HepG2 (cell line): ENCODE data around the gene HK3. TPM values are rescaled to one million over a fixed set of nuclear protein-coding genes. Genes with fewer than 3 reads are reported as not detected.
A peak's percentile ranks its signal among the peaks of the same experiment; 100 is the strongest.

Experiments used
- ATM ChIP-seq: fragments of 450-650 bp; IDR thresholded peaks from 2 replicates; pipeline ENCODE4 v1.7.1; 2017; ENCODE audit warnings: mild to moderate bottlenecking, borderline replicate concordance
- BCL6 ChIP-seq: IDR thresholded peaks from 2 replicates; pipeline ENCODE4 v1.6.1; 2016; ENCODE audit warnings: missing genetic modification reagents, missing compliant biosample characterization
- BRD4 ChIP-seq: sonication (generic); formaldehyde crosslinking; IDR thresholded peaks from 2 replicates; pipeline ENCODE4 v1.4.0; 2020; ENCODE audit warnings: missing genetic modification reagents
- ETV5 ChIP-seq: IDR thresholded peaks from 2 replicates; pipeline ENCODE4 v1.6.1; 2018; ENCODE audit warnings: missing biosample characterization, missing genetic modification reagents, inconsistent platforms, borderline replicate concordance
- HOXD1 ChIP-seq: sonication (generic); formaldehyde crosslinking; IDR thresholded peaks from 2 replicates; pipeline ENCODE4 v1.5.0; 2020; ENCODE audit warnings: missing genetic modification reagents
- KDM4B ChIP-seq: sonication (generic); formaldehyde crosslinking; IDR thresholded peaks from 2 replicates; pipeline ENCODE4 v1.4.0; 2020; ENCODE audit warnings: missing genetic modification reagents
- NR2C2 ChIP-seq: sonication (generic); formaldehyde crosslinking; IDR thresholded peaks from 2 replicates; pipeline ENCODE4 v1.4.0; 2020; ENCODE audit warnings: missing genetic modification reagents, mild to moderate bottlenecking, moderate library complexity, borderline replicate concordance
- PAWR ChIP-seq: sonication (generic); formaldehyde crosslinking; IDR thresholded peaks from 2 replicates; pipeline ENCODE4 v1.4.0; 2020; ENCODE audit warnings: missing genetic modification reagents, mild to moderate bottlenecking, borderline replicate concordance
- RFX5 ChIP-seq: IDR thresholded peaks from 2 replicates; pipeline ENCODE4 v1.6.1; 2011; ENCODE audit warnings: low read depth, low read length, improper control_type of control experiment
- RORA ChIP-seq: sonication (generic); formaldehyde crosslinking; IDR thresholded peaks from 2 replicates; pipeline ENCODE4 v1.5.0; 2020; ENCODE audit warnings: mild to moderate bottlenecking, missing genetic modification reagents, moderate library complexity
- SMAD9 ChIP-seq: sonication (generic); formaldehyde crosslinking; IDR thresholded peaks from 2 replicates; pipeline ENCODE4 v1.5.1; 2020; ENCODE audit warnings: mild to moderate bottlenecking, missing genetic modification reagents
- TAF15 ChIP-seq: fragments of 200-400 bp; formaldehyde crosslinking; IDR thresholded peaks from one replicate; pipeline ENCODE4 v1.6.1; 2018; ENCODE audit warnings: mild to moderate bottlenecking, low read depth, low read length; ENCODE audit not compliant: poor library complexity, severe bottlenecking
- ZNF343 ChIP-seq: sonication (generic); formaldehyde crosslinking; IDR thresholded peaks from 2 replicates; pipeline ENCODE4 v1.4.0; 2020; ENCODE audit warnings: mild to moderate bottlenecking, missing genetic modification reagents
- ZNF605 ChIP-seq: sonication (generic); formaldehyde crosslinking; IDR thresholded peaks from 2 replicates; pipeline ENCODE4 v1.8.0; 2022; ENCODE audit warnings: mild to moderate bottlenecking, missing genetic modification reagents
- ZNF775 ChIP-seq: sonication (generic); formaldehyde crosslinking; IDR thresholded peaks from 2 replicates; pipeline ENCODE4 v1.4.0; 2020; ENCODE audit warnings: missing genetic modification reagents, mild to moderate bottlenecking, moderate library complexity, borderline replicate concordance
- polyA plus RNA-seq, 8 experiments: library from polyadenylated mRNA; depleted of rRNA in 3 of 8; stranded (reverse) in 7 of 8; unstranded in 1 of 8; fragments of >200 nt; fragmentation: Illumina TruSeq in 4 of 8; extraction: Trizol in 4 of 8; gene quantifications; 2 replicates each; pipeline versions ENCODE4 v1.2.1 to v1.2.3, GENCODE V29; 2011 to 2016; ENCODE audit warnings: low read depth in 4 of 8, missing spikeins in 1 of 8, mixed read lengths in 1 of 8; ENCODE audit not compliant: insufficient read depth in 1 of 8
- total RNA-seq, 5 experiments: library from RNA; depleted of rRNA; stranded (reverse); fragments of >200 nt; fragmentation: Illumina TruSeq; extraction: Trizol; gene quantifications; 2 replicates each; pipeline ENCODE4 v1.2.3, GENCODE V29; 2016; ENCODE audit warnings: low read depth in 1 of 5
- TF ChIP-seq, protein P1 (sequence below): IDR thresholded peaks from 2 replicates; pipeline ENCODE4 v1.6.1; 2016; ENCODE audit warnings: mild to moderate bottlenecking
- TF ChIP-seq, protein P2 (sequence below): sonication (generic); formaldehyde crosslinking; IDR thresholded peaks from 2 replicates; pipeline ENCODE4 v1.8.0; 2022; ENCODE audit warnings: missing genetic modification reagents, mild to moderate bottlenecking, borderline replicate concordance
- TF ChIP-seq, protein P3 (sequence below), 2 experiments: fragments of 450-650 bp in 1 of 2; sonication (generic) in 1 of 2; formaldehyde crosslinking; IDR thresholded peaks; 2 replicates each; pipeline versions ENCODE4 v1.5.0 to v1.8.0; 2020 to 2022; ENCODE audit warnings: mild to moderate bottlenecking in 1 of 2, missing genetic modification reagents in 1 of 2
- TF ChIP-seq, protein P4 (sequence below): sonication (generic); formaldehyde crosslinking; IDR thresholded peaks from 2 replicates; pipeline ENCODE4 v1.9.0; 2021; ENCODE audit warnings: missing genetic modification reagents, borderline replicate concordance
- TF ChIP-seq, protein P5 (sequence below): IDR thresholded peaks from 2 replicates; pipeline ENCODE4 v1.6.1; 2012; ENCODE audit warnings: low read depth, low read length, improper control_type of control experiment
- TF ChIP-seq, protein P6 (sequence below): sonication (generic); formaldehyde crosslinking; conservative IDR thresholded peaks from 2 replicates; pipeline ENCODE4 v1.8.0; 2022; ENCODE audit warnings: low read depth, missing genetic modification reagents

The HK3 gene
- total and polyA plus RNA-seq, 2 of the 13 experiments (the other 11 are each of a cell fraction or from before 2014, with no cell fraction given), result not detected

DNA sequence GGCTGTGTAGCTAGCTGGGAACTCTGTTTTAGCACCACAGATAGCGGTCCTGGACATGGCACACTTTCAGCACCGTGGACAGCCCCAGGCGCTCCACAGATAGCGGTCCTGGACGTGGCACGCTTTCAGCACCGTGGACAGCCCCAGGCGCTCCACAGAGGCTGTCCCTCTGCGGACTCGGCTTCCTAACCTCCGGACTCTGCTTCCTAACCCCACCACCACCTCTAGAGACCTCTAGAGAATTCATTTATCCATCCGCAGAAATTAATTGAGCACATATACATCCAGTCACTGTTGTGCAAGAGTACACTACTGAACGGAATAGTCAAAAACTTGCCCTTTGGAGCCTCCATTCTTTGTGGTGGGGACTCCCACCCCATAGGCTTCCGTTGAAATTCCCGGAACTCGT lies 61.4 kb downstream of the HK3 start (continued):
- TF ChIP-seq, protein P1, sequence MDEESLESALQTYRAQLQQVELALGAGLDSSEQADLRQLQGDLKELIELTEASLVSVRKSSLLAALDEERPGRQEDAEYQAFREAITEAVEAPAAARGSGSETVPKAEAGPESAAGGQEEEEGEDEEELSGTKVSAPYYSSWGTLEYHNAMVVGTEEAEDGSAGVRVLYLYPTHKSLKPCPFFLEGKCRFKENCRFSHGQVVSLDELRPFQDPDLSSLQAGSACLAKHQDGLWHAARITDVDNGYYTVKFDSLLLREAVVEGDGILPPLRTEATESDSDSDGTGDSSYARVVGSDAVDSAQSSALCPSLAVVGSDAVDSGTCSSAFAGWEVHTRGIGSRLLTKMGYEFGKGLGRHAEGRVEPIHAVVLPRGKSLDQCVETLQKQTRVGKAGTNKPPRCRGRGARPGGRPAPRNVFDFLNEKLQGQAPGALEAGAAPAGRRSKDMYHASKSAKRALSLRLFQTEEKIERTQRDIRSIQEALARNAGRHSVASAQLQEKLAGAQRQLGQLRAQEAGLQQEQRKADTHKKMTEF (CRISPR knock-in tag), result peak; percentile 100
- TF ChIP-seq ATM (no peak), HOXD1 (CRISPR knock-in tag) (peak; percentile 100), KDM4B (CRISPR knock-in tag) (peak; percentile 100), PAWR (CRISPR knock-in tag) (peak; percentile 100), ZNF605 (peak; percentile 100), SMAD9 (CRISPR knock-in tag) (peak; percentile 100), BCL6 (CRISPR knock-in tag) (peak; percentile 94), RFX5 (0 out of 2 replicates have a peak, but pooled peaks have one; percentile 19), RORA (CRISPR knock-in tag) (peak; percentile 99), ZNF775 (peak; percentile 99), ETV5 (CRISPR knock-in tag) (peak; percentile 97), NR2C2 (CRISPR knock-in tag) (peak; percentile 85), ZNF343 (CRISPR knock-in tag) (peak; percentile 100), TAF15 (no peak), BRD4 (CRISPR knock-in tag) (peak; percentile 97)
- TF ChIP-seq, protein P2, sequence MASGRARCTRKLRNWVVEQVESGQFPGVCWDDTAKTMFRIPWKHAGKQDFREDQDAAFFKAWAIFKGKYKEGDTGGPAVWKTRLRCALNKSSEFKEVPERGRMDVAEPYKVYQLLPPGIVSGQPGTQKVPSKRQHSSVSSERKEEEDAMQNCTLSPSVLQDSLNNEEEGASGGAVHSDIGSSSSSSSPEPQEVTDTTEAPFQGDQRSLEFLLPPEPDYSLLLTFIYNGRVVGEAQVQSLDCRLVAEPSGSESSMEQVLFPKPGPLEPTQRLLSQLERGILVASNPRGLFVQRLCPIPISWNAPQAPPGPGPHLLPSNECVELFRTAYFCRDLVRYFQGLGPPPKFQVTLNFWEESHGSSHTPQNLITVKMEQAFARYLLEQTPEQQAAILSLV (CRISPR knock-in tag), result peak; percentile 100
- TF ChIP-seq, protein P3, sequence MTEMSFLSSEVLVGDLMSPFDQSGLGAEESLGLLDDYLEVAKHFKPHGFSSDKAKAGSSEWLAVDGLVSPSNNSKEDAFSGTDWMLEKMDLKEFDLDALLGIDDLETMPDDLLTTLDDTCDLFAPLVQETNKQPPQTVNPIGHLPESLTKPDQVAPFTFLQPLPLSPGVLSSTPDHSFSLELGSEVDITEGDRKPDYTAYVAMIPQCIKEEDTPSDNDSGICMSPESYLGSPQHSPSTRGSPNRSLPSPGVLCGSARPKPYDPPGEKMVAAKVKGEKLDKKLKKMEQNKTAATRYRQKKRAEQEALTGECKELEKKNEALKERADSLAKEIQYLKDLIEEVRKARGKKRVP (CRISPR knock-in tag; IDR thresholded peaks at IDR 0.05), result peak in 1 of 2 experiments; percentile 95; a peak in 2 of 4 replicates
- TF ChIP-seq, protein P4, sequence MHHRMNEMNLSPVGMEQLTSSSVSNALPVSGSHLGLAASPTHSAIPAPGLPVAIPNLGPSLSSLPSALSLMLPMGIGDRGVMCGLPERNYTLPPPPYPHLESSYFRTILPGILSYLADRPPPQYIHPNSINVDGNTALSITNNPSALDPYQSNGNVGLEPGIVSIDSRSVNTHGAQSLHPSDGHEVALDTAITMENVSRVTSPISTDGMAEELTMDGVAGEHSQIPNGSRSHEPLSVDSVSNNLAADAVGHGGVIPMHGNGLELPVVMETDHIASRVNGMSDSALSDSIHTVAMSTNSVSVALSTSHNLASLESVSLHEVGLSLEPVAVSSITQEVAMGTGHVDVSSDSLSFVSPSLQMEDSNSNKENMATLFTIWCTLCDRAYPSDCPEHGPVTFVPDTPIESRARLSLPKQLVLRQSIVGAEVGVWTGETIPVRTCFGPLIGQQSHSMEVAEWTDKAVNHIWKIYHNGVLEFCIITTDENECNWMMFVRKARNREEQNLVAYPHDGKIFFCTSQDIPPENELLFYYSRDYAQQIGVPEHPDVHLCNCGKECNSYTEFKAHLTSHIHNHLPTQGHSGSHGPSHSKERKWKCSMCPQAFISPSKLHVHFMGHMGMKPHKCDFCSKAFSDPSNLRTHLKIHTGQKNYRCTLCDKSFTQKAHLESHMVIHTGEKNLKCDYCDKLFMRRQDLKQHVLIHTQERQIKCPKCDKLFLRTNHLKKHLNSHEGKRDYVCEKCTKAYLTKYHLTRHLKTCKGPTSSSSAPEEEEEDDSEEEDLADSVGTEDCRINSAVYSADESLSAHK (CRISPR knock-in tag), result peak; percentile 99
- TF ChIP-seq, protein P5, sequence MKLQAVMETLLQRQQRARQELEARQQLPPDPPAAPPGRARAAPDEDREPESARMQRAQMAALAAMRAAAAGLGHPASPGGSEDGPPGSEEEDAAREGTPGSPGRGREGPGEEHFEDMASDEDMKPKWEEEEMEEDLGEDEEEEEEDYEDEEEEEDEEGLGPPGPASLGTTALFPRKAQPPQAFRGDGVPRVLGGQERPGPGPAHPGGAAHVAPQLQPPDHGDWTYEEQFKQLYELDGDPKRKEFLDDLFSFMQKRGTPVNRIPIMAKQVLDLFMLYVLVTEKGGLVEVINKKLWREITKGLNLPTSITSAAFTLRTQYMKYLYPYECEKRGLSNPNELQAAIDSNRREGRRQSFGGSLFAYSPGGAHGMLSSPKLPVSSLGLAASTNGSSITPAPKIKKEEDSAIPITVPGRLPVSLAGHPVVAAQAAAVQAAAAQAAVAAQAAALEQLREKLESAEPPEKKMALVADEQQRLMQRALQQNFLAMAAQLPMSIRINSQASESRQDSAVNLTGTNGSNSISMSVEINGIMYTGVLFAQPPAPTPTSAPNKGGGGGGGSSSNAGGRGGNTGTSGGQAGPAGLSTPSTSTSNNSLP, result no peak
- TF ChIP-seq, protein P6, sequence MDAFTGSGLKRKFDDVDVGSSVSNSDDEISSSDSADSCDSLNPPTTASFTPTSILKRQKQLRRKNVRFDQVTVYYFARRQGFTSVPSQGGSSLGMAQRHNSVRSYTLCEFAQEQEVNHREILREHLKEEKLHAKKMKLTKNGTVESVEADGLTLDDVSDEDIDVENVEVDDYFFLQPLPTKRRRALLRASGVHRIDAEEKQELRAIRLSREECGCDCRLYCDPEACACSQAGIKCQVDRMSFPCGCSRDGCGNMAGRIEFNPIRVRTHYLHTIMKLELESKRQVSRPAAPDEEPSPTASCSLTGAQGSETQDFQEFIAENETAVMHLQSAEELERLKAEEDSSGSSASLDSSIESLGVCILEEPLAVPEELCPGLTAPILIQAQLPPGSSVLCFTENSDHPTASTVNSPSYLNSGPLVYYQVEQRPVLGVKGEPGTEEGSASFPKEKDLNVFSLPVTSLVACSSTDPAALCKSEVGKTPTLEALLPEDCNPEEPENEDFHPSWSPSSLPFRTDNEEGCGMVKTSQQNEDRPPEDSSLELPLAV (CRISPR knock-in tag), result peak; percentile 99
